SU-DHL-6 (cell line): Measurements from ENCODE around the gene TBKBP1.

Experiments
- EZH2phosphoT487 ChIP-seq: fragments of 200-600 bp; sonication (generic), shearing (Covaris generic); conservative IDR thresholded peaks from 2 replicates; pipeline ENCODE4 v1.6.1; 2018; ENCODE audit warnings: mild to moderate bottlenecking, antibody characterized with exemption, low read length, moderate library complexity, mixed read lengths
- TF ChIP-seq, protein P1 (sequence below): fragments of 200-600 bp; sonication (generic); IDR thresholded peaks from one replicate; pipeline ENCODE4 v1.5.1; 2017; ENCODE audit warnings: antibody characterized with exemption, mild to moderate bottlenecking, low read length, moderate library complexity; ENCODE audit not compliant: insufficient read depth, poor library complexity, severe bottlenecking

DNA sequence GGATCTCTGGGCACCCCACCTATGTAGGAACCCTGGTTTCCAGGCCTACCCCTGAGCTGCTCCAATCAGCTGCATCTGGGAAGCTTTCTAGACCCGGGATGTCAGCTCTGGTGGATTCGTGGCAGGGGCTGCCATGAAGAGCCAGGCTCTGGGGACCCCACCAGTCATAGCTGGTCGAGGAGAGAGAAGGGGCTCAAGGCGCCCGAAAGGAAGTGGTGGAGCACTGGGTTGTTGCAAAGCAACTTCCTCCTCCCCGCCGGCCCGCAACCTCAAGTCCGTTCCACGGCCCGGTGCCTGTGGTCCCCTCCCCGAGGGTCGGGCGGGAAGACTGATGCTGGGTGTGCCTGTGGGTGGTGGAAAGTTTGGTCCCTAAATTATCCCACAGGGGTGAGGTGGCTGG lies 10.2 kb downstream of the TBKBP1 start:
- TF ChIP-seq, protein P1, sequence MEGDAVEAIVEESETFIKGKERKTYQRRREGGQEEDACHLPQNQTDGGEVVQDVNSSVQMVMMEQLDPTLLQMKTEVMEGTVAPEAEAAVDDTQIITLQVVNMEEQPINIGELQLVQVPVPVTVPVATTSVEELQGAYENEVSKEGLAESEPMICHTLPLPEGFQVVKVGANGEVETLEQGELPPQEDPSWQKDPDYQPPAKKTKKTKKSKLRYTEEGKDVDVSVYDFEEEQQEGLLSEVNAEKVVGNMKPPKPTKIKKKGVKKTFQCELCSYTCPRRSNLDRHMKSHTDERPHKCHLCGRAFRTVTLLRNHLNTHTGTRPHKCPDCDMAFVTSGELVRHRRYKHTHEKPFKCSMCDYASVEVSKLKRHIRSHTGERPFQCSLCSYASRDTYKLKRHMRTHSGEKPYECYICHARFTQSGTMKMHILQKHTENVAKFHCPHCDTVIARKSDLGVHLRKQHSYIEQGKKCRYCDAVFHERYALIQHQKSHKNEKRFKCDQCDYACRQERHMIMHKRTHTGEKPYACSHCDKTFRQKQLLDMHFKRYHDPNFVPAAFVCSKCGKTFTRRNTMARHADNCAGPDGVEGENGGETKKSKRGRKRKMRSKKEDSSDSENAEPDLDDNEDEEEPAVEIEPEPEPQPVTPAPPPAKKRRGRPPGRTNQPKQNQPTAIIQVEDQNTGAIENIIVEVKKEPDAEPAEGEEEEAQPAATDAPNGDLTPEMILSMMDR: no peak
- no peak for TF ChIP-seq EZH2phosphoT487
